Neural cell (in vitro differentiated cells): ENCODE data around the gene ZNF638. TPM values are rescaled to one million over a fixed set of nuclear protein-coding genes. Genes with fewer than 3 reads are reported as not detected.

ENCODE experiments used
- H2AFZ ChIP-seq: fragments of 200-600, 300-800 bp; sonication (generic), shearing (Covaris generic); 2 replicates; pipeline ENCODE4 v1.6.0; 2014; ENCODE audit warnings: low read depth, mild to moderate bottlenecking, antibody characterized with exemption, low read length, moderate library complexity
- H3F3A ChIP-seq: fragments of 200-600 bp; shearing (Covaris generic); 2 replicates; pipeline ENCODE4 v1.6.1; 2016; ENCODE audit warnings: mild to moderate bottlenecking, moderate library complexity, mixed read lengths, antibody characterized with exemption, low read length; ENCODE audit not compliant: insufficient read depth, poor library complexity, severe bottlenecking
- H3K27ac ChIP-seq: fragments of 200-600, 300-800 bp; sonication (generic), shearing (Covaris generic); 2 replicates; pipeline ENCODE4 v1.5.1; 2014; ENCODE audit warnings: mild to moderate bottlenecking, low read length, moderate library complexity
- H3K27me3 ChIP-seq: fragments of 300-800, 200-600 bp; sonication (generic), shearing (Covaris generic); 2 replicates; pipeline ENCODE4 v1.6.0; 2014; ENCODE audit warnings: mild to moderate bottlenecking, low read depth, low read length, moderate library complexity; ENCODE audit not compliant: insufficient read depth
- H3K36me3 ChIP-seq: fragments of 300-800, 200-600 bp; sonication (generic), shearing (Covaris generic); 2 replicates; pipeline ENCODE4 v1.5.1; 2014; ENCODE audit warnings: mild to moderate bottlenecking, antibody characterized with exemption, low read length, moderate library complexity; ENCODE audit not compliant: insufficient read depth
- H3K4me2 ChIP-seq: fragments of 300-800, 200-600 bp; sonication (generic), shearing (Covaris generic); 2 replicates; pipeline ENCODE4 v1.6.0; 2014; ENCODE audit warnings: mild to moderate bottlenecking, low read length
- H3K4me3 ChIP-seq: fragments of 300-800, 200-600 bp; sonication (generic), shearing (Covaris generic); 2 replicates; pipeline ENCODE4 v1.5.1; 2014; ENCODE audit warnings: mild to moderate bottlenecking, low read length, moderate library complexity
- H3K79me2 ChIP-seq: fragments of 200-600 bp; shearing (Covaris generic); replicated peaks from 2 replicates; pipeline ENCODE4 v1.6.0; 2014; ENCODE audit warnings: mild to moderate bottlenecking, low read length, moderate library complexity; ENCODE audit not compliant: insufficient read depth
- H3K9ac ChIP-seq: fragments of 300-800, 200-600 bp; sonication (generic), shearing (Covaris generic); 2 replicates; pipeline ENCODE4 v1.6.1; 2016; ENCODE audit warnings: mild to moderate bottlenecking, low read length, mixed read lengths
- H3K9me2 ChIP-seq: fragments of 200-600 bp; shearing (Covaris generic); 2 replicates; pipeline ENCODE4 v1.6.1; 2016; ENCODE audit warnings: mild to moderate bottlenecking, low read length, mixed read lengths; ENCODE audit not compliant: insufficient read depth
- H3K9me3 ChIP-seq: fragments of 200-600, 300-800 bp; sonication (generic), shearing (Covaris generic); 2 replicates; pipeline ENCODE4 v1.6.1; 2016; ENCODE audit warnings: mild to moderate bottlenecking, mixed run types, low read length, moderate library complexity, mixed read lengths
- H4K20me1 ChIP-seq: fragments of 200-600 bp; shearing (Covaris generic); 2 replicates; pipeline ENCODE4 v1.6.1; 2016; ENCODE audit warnings: mild to moderate bottlenecking, mixed run types; ENCODE audit not compliant: insufficient read depth
- EP300 ChIP-seq: fragments of 450-650 bp; conservative IDR thresholded peaks from 2 replicates; pipeline ENCODE4 v1.6.1; 2014; ENCODE audit warnings: antibody characterized with exemption, mild to moderate bottlenecking, moderate library complexity; ENCODE audit not compliant: poor library complexity, severe bottlenecking
- EZH2 ChIP-seq: fragments of 200-600, 300-800 bp; shearing (Covaris generic), sonication (generic); IDR thresholded peaks from 2 replicates; pipeline ENCODE4 v1.6.1; 2014; ENCODE audit warnings: antibody characterized with exemption, low read length, borderline replicate concordance, mild to moderate bottlenecking; ENCODE audit not compliant: insufficient read depth, poor library complexity, severe bottlenecking
- MXI1 ChIP-seq: fragments of 450-650 bp; conservative IDR thresholded peaks from 2 replicates; pipeline ENCODE4 v1.6.1; 2014; ENCODE audit warnings: antibody characterized with exemption, mild to moderate bottlenecking; ENCODE audit not compliant: poor library complexity, severe bottlenecking
- POLR2AphosphoS5 ChIP-seq: IDR thresholded peaks from 2 replicates; pipeline ENCODE4 v1.6.1; 2012
- RAD21 ChIP-seq: fragments of 450-650 bp; conservative IDR thresholded peaks from 2 replicates; pipeline ENCODE4 v1.6.1; 2014; ENCODE audit warnings: antibody characterized with exemption, mild to moderate bottlenecking, moderate library complexity
- REST ChIP-seq: IDR thresholded peaks from 2 replicates; pipeline ENCODE4 v1.6.1; 2012; ENCODE audit warnings: borderline replicate concordance
- SMC3 ChIP-seq: fragments of 450-650 bp; conservative IDR thresholded peaks from 2 replicates; pipeline ENCODE4 v1.6.1; 2014; ENCODE audit warnings: antibody characterized with exemption, mild to moderate bottlenecking, moderate library complexity; ENCODE audit not compliant: poor library complexity
- TAF1 ChIP-seq: IDR thresholded peaks from 2 replicates; pipeline ENCODE4 v1.6.1; 2012; ENCODE audit warnings: low read depth
- polyA plus RNA-seq: library from polyadenylated mRNA; depleted of rRNA; stranded (reverse); fragments of >200 nt; gene quantifications from 2 replicates; pipeline ENCODE4 v1.2.3, GENCODE V29; 2014
- TF ChIP-seq, protein P1 (sequence below): fragments of 450-650 bp; IDR thresholded peaks from 2 replicates; pipeline ENCODE4 v1.5.1; 2014; ENCODE audit warnings: antibody characterized with exemption, mild to moderate bottlenecking, moderate library complexity; ENCODE audit not compliant: poor library complexity, severe bottlenecking

Gene ZNF638
- polyA plus RNA-seq, 1 donor from 2014 or later = 308 TPM

DNA sequence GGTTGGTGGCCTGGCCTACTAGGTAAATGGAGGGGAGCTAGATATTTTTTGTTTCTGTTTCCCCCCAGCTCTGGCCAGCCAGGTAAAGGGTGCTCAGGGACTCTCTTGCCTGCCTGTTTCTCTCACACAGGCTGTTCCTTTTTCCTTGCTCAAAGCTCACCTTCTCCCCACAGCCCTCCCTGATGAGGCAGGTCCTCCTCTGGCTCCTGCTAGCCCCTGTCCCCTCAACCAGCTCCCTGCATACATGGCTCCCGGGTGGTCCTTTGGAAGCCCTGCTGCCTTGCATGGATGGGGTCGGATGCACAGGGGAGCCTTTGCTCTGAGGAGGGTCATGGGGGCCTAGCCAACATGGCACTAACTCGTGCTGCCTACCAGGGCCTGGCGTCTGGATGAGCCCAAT lies 149.5 kb downstream of the ZNF638 start:
- H3F3A ChIP-seq = no peaks in the 10 kb centered on the region
- no peak overlapping the region for H3K4me2 ChIP-seq
- H3K9me3 ChIP-seq = no peaks in the 10 kb centered on the region
- H2AFZ ChIP-seq = no peak overlapping the region
- H3K4me3 ChIP-seq = no peak overlapping the region
- no peaks in the 10 kb centered on the region for H3K36me3 ChIP-seq
- H3K79me2 ChIP-seq = no peaks in the 10 kb centered on the region
- TF ChIP-seq EP300 (no peak), RAD21 (no peak), TAF1 (no peak), REST (no peak), SMC3 (no peak), MXI1 (no peak), POLR2AphosphoS5 (no peak)
- TF ChIP-seq, protein P1, sequence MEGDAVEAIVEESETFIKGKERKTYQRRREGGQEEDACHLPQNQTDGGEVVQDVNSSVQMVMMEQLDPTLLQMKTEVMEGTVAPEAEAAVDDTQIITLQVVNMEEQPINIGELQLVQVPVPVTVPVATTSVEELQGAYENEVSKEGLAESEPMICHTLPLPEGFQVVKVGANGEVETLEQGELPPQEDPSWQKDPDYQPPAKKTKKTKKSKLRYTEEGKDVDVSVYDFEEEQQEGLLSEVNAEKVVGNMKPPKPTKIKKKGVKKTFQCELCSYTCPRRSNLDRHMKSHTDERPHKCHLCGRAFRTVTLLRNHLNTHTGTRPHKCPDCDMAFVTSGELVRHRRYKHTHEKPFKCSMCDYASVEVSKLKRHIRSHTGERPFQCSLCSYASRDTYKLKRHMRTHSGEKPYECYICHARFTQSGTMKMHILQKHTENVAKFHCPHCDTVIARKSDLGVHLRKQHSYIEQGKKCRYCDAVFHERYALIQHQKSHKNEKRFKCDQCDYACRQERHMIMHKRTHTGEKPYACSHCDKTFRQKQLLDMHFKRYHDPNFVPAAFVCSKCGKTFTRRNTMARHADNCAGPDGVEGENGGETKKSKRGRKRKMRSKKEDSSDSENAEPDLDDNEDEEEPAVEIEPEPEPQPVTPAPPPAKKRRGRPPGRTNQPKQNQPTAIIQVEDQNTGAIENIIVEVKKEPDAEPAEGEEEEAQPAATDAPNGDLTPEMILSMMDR = no peak
- H3K9ac ChIP-seq = no peak overlapping the region
- H4K20me1 ChIP-seq = no peaks in the 10 kb centered on the region
- no peaks in the 10 kb centered on the region for H3K27me3 ChIP-seq
- no peaks in the 10 kb centered on the region for H3K9me2 ChIP-seq
- no peak overlapping the region for H3K27ac ChIP-seq

- Histone ChIP-seq H2AFZ (no peak overlapping the region), H3F3A (no peaks in the 10 kb centered on the region), H3K79me2 (no peaks in the 10 kb centered on the region), H3K27me3 (no peaks in the 10 kb centered on the region), H3K9me3 (no peaks in the 10 kb centered on the region), H4K20me1 (no peaks in the 10 kb centered on the region), H3K9me2 (no peaks in the 10 kb centered on the region), H3K4me3 (no peak overlapping the region), H3K36me3 (no peaks in the 10 kb centered on the region), H3K4me2 (no peak overlapping the region), H3K27ac (no peak overlapping the region), H3K9ac (no peak overlapping the region)
- TF ChIP-seq TAF1 = no peak
- no peak for TF ChIP-seq MXI1
- TF ChIP-seq, protein P1 = no peak
- TF ChIP-seq SMC3 = no peak
- TF ChIP-seq REST = no peak
- no peak for TF ChIP-seq POLR2AphosphoS5
- no peak for TF ChIP-seq EP300
- no peak for TF ChIP-seq EZH2
- no peak for TF ChIP-seq RAD21
Measured at GRCh38 chr2:71482055-71482454, 150.5 kb downstream of the ZNF638 start.
